Adipocyte (in vitro differentiated cells): ENCODE results near the gene BPIFB2.

Experiments
- DNase-seq: peaks from one replicate; pipeline ENCODE4 v3.0.0-alpha.2; 2015; ENCODE audit warnings: low read depth
- H3K27me3 ChIP-seq: replicated peaks from 2 replicates; pipeline ENCODE4 v1.7.0; 2013; ENCODE audit warnings: mild to moderate bottlenecking, low read length, moderate library complexity; ENCODE audit not compliant: control insufficient read depth, insufficient read depth
- H3K36me3 ChIP-seq: 2 replicates; pipeline ENCODE4 v1.7.0; 2013; ENCODE audit warnings: low read length, mild to moderate bottlenecking, moderate library complexity; ENCODE audit not compliant: control insufficient read depth, insufficient read depth, severe bottlenecking
- H3K4me1 ChIP-seq: 2 replicates; pipeline ENCODE4 v1.7.0; 2013; ENCODE audit warnings: mild to moderate bottlenecking, low read length, moderate library complexity; ENCODE audit not compliant: control insufficient read depth, insufficient read depth
- H3K4me3 ChIP-seq: 2 replicates; pipeline ENCODE4 v1.7.0; 2013; ENCODE audit warnings: mild to moderate bottlenecking, low read length, moderate library complexity
- H3K9ac ChIP-seq: 2 replicates; pipeline ENCODE4 v1.7.0; 2013; ENCODE audit warnings: mild to moderate bottlenecking, low read length, moderate library complexity
- H3K9me3 ChIP-seq: 2 replicates; pipeline ENCODE4 v1.7.0; 2013; ENCODE audit warnings: mild to moderate bottlenecking, low read length, moderate library complexity; ENCODE audit not compliant: control insufficient read depth

BPIFB2 gene

GRCh38 chr20:33013701-33014326 is 6.3 kb downstream of the BPIFB2 start:
- Histone ChIP-seq H3K36me3 (no peaks in the 10 kb centered on the region), H3K9ac (no peak overlapping the region), H3K9me3 (no peaks in the 10 kb centered on the region), H3K4me3 (no peak overlapping the region), H3K4me1 (peaks cover 7% of the 10 kb centered on the region), H3K27me3 (peaks cover 89% of the 10 kb centered on the region)
- no peak for DNase-seq

DNA sequence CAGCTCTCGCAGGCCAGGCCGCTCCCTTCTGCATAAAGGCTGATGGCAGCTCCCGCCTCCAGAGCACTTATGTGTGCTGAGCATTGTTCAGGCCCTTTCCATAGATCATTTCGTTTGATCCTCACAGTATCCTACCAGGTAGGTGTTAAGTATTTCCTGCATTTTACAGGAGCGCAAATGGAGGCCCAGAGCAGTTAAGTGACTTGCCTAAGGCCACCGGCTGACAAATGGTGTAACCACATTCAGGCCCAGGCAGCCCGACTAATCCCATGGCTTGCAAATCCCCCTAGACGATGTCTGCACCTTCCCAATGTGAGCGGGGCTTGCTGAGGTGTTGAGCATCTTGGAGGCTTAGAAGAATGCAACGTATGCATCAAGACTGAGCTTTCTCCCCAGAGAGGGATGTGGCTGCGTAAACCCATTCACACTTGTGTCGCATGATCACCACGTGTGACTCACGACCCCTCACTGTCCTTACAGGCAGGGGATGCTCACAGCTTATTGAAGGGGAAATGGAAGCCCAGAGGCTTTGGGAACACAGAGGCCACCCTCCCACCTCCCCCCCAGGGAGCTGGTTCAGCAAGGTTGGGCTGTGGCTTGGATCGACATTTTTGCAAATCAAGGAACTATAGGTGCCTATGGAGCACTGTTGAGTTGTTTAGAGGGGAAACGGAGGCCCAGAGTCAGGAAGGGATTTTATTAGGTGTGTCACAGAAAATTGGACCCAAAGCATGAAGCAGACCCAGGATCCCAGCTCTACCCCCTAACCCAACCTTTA is 7.0 kb downstream of the BPIFB2 start:
- peaks cover 7% of the 10 kb centered on the region for H3K4me1 ChIP-seq
- no peaks in the 10 kb centered on the region for H3K9me3 ChIP-seq
- no peak for DNase-seq
- no peak overlapping the region for H3K9ac ChIP-seq
- H3K36me3 ChIP-seq, result no peaks in the 10 kb centered on the region
- peaks cover 89% of the 10 kb centered on the region for H3K27me3 ChIP-seq
- no peak overlapping the region for H3K4me3 ChIP-seq

GRCh38 chr20:33015114-33015484 is 7.6 kb downstream of the BPIFB2 start:
- Histone ChIP-seq H3K9me3 (no peaks in the 10 kb centered on the region), H3K4me3 (no peak overlapping the region), H3K4me1 (peaks cover 7% of the 10 kb centered on the region), H3K9ac (no peak overlapping the region), H3K36me3 (no peaks in the 10 kb centered on the region), H3K27me3 (peaks cover 87% of the 10 kb centered on the region)
- no peak for DNase-seq

- peaks cover 7% of the 10 kb centered on the region for H3K4me1 ChIP-seq
- no peak for DNase-seq
- H3K9ac ChIP-seq, result no peak overlapping the region
- peaks cover 81% of the 10 kb centered on the region for H3K27me3 ChIP-seq
- H3K36me3 ChIP-seq, result no peaks in the 10 kb centered on the region
- no peaks in the 10 kb centered on the region for H3K9me3 ChIP-seq
- H3K4me3 ChIP-seq, result no peak overlapping the region
Observed at GRCh38 chr20:33015700-33016580, 8.4 kb downstream of the BPIFB2 start.

DNA sequence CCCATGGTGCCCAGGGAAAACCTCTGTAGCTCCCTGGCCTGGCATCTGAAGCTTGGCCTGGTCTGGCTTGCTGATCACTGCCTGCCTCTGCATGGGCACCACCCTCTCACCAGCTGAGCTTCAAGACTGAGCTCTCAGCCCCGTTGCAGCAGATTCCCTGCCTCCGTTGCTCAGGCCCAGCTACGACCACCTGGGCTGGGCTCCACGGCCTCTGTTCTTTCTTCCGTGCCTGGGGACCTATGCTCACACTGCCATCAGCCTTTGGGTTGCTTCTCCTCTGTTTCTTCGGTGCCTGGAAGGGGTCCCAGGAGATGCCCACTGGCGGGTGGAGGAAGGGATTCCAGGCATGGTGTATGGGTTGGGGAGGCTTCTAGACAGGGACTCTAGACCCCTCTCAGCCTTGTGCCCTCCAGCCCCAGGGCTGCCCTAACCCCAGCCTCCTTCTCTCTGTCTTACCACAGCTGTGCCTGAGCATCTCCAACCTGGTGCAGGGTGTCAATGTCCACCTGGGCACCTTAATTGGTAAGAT is 9.1 kb downstream of the BPIFB2 start:
- no peak overlapping the region for H3K9ac ChIP-seq
- no peak for DNase-seq
- no peak overlapping the region for H3K4me3 ChIP-seq
- no peaks in the 10 kb centered on the region for H3K36me3 ChIP-seq
- no peaks in the 10 kb centered on the region for H3K9me3 ChIP-seq
- H3K27me3 ChIP-seq, result peaks cover 82% of the 10 kb centered on the region
- H3K4me1 ChIP-seq, result peaks cover 7% of the 10 kb centered on the region

GRCh38 chr20:33017542-33017941 is 10.0 kb downstream of the BPIFB2 start:
- Histone ChIP-seq H3K4me1 (peaks cover 7% of the 10 kb centered on the region), H3K36me3 (no peaks in the 10 kb centered on the region), H3K27me3 (peaks cover 81% of the 10 kb centered on the region), H3K9ac (no peak overlapping the region), H3K4me3 (no peak overlapping the region), H3K9me3 (no peaks in the 10 kb centered on the region)
- no peak for DNase-seq

DNA sequence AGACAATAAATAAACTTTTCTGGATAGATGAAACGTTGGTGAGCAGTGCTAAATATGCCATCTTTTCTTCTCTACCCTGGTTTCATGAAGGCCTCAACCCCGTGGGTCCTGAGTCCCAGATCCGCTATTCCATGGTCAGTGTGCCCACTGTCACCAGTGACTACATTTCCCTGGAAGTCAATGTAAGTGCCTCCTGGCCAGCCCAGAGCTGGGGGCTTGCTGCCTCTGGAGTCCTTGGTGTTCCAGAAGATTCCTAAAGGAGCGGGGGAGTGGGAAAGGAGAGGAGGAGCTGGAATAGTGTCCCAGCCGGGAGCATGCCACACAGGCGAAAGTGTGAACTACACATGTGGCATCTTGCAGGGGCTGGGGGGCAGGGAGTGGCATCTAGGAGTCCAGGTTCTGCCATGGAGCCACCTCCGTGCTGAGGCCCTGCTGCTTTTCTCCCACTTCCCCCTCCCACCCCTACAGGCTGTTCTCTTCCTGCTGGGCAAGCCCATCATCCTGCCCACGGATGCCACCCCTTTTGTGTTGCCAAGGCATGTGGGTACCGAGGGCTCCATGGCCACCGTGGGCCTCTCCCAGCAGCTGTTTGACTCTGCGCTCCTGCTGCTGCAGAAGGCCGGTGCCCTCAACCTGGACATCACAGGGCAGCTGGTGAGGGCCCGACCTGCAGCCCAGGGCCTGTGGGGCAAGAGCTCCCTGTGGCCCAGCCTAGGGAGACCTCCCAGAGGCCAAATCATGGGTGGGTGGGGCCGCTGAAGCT is 10.8 kb downstream of the BPIFB2 start:
- peaks cover 7% of the 10 kb centered on the region for H3K4me1 ChIP-seq
- DNase-seq, result no peak

GRCh38 chr20:33019465-33020277 is 12.2 kb downstream of the BPIFB2 start:
- DNase-seq, result no peak
- Histone ChIP-seq H3K4me3 (no peak overlapping the region), H3K9me3 (peaks cover under 1% of the 10 kb centered on the region), H3K36me3 (no peaks in the 10 kb centered on the region), H3K9ac (no peak overlapping the region), H3K27me3 (peaks cover 73% of the 10 kb centered on the region), H3K4me1 (peaks cover 7% of the 10 kb centered on the region)

More for the DNA sequence above, 10.8 kb downstream of the BPIFB2 start:
- no peak overlapping the region for H3K4me3 ChIP-seq
- no peaks in the 10 kb centered on the region for H3K36me3 ChIP-seq
- peaks cover 80% of the 10 kb centered on the region for H3K27me3 ChIP-seq
- no peak overlapping the region for H3K9ac ChIP-seq
- H3K9me3 ChIP-seq, result no peaks in the 10 kb centered on the region

- Histone ChIP-seq H3K36me3 (no peaks in the 10 kb centered on the region), H3K4me3 (no peak overlapping the region), H3K27me3 (peaks cover 72% of the 10 kb centered on the region), H3K9me3 (peaks cover 3% of the 10 kb centered on the region), H3K9ac (no peak overlapping the region), H3K4me1 (no peaks in the 10 kb centered on the region)
- no peak for DNase-seq
Observed at GRCh38 chr20:33020278-33021161, 13.0 kb downstream of the BPIFB2 start.
